HepG2 (cell line): ENCODE results near the gene C20orf204. TPM values are rescaled to one million over a fixed set of nuclear protein-coding genes. Genes with fewer than 3 reads are reported as not detected.

Experiments
- ATAC-seq: fragments of 200-7000 bp; cut with Tn5 transposase; 3 replicates; pipeline ENCODE4 v1.9.1; 2020; ENCODE audit warnings: mild to moderate bottlenecking, moderate library complexity
- BruUV-seq: library from RNA; stranded (reverse); fragments of 400-500 nt; replicated peaks from 2 replicates; lab custom pipeline; 2021; lab: Mats Ljungman, UMichigan
- CTCF ChIA-PET: fragments of 300-600 bp; formaldehyde crosslinking; extraction: SDS; loops from one replicate; lab custom pipeline; 2021; ENCODE audit warnings: low total read pairs, inconsistent platforms, low intra/inter-chr PET ratio; lab: Yijun Ruan, JAX
- POLR2A ChIA-PET: fragments of 350-600 bp; sonication (Branson Sonifier 250); formaldehyde crosslinking; loops from one replicate; lab custom pipeline; 2020; ENCODE audit warnings: antibody characterized with exemption, inconsistent platforms; lab: Yijun Ruan, JAX
- DNase-seq: peaks from one replicate; pipeline ENCODE4 v3.0.0-alpha.2; 2015; ENCODE audit warnings: low spot score
- FAIRE-seq: peaks from 3 replicates; lab custom pipeline; 2011; peaks lifted over from hg19 to GRCh38; lab: Jason Lieb, UNC
- H2AFZ ChIP-seq: one replicate; pipeline ENCODE4 v1.6.1; 2011; ENCODE audit warnings: low read length, inconsistent platforms
- H3K27ac ChIP-seq: fragments of 300-600 bp; 3 replicates; pipeline ENCODE4 v1.8.0; 2011; ENCODE audit warnings: mixed run types, mild to moderate bottlenecking, mixed read lengths, low read length, inconsistent platforms; ENCODE audit not compliant: insufficient read depth; ENCODE audit errors: extremely low read length
- H3K27me3 ChIP-seq, 2 experiments: fragments of 200-600 bp in 1 of 2; 2 replicates in 1 of 2; 3 replicates in 1 of 2; pipeline versions ENCODE4 v1.6.0 to v1.8.0; 2011; ENCODE audit warnings: low read length in 2 of 2, mild to moderate bottlenecking in 2 of 2, moderate library complexity in 2 of 2, inconsistent platforms in 1 of 2; ENCODE audit not compliant: insufficient read depth in 2 of 2, control insufficient read depth in 1 of 2
- H3K36me3 ChIP-seq, 2 experiments: fragments of 200-600 bp in 1 of 2; replicated peaks in 1 of 2; 2 replicates in 1 of 2; 3 replicates in 1 of 2; pipeline versions ENCODE4 v1.5.1 to v1.8.0; 2011; ENCODE audit warnings: low read length in 2 of 2, inconsistent platforms in 1 of 2; ENCODE audit not compliant: insufficient read depth in 2 of 2, control insufficient read depth in 1 of 2
- H3K4me1 ChIP-seq: 2 replicates; pipeline ENCODE4 v1.5.1; 2012; ENCODE audit warnings: low read length, inconsistent platforms; ENCODE audit not compliant: insufficient read depth
- H3K4me2 ChIP-seq: 2 replicates; pipeline ENCODE4 v1.6.0; 2011; ENCODE audit warnings: low read depth, low read length, inconsistent platforms
- H3K4me3 ChIP-seq, 3 experiments: fragments of 200-600 bp in 1 of 3; sonication (generic), shearing (Covaris generic) in 1 of 3; replicated peaks in 1 of 3; 2 replicates each; pipeline ENCODE4 v1.5.1; 2011 to 2016; ENCODE audit warnings: low read length in 3 of 3, inconsistent platforms in 2 of 3, low read depth in 2 of 3, mild to moderate bottlenecking in 2 of 3, control low read depth in 1 of 3, mixed read lengths in 1 of 3; ENCODE audit not compliant: insufficient read depth in 1 of 3
- H3K79me2 ChIP-seq: one replicate; pipeline ENCODE4 v1.6.1; 2011; ENCODE audit warnings: low read length, inconsistent platforms; ENCODE audit not compliant: insufficient read depth
- H3K9ac ChIP-seq: 2 replicates; pipeline ENCODE4 v1.6.0; 2011; ENCODE audit warnings: mild to moderate bottlenecking, low read depth, low read length, inconsistent platforms; ENCODE audit not compliant: insufficient read depth
- H3K9me3 ChIP-seq: 2 replicates; pipeline ENCODE4 v1.5.1; 2012; ENCODE audit warnings: mild to moderate bottlenecking, low read length
- H4K20me1 ChIP-seq: 2 replicates; pipeline ENCODE4 v1.6.0; 2011; ENCODE audit warnings: inconsistent platforms, mild to moderate bottlenecking, low read length, moderate library complexity; ENCODE audit not compliant: insufficient read depth
- ATF4 ChIP-seq, 2 experiments: fragments of 450-650 bp in 1 of 2; sonication (generic) in 1 of 2; formaldehyde crosslinking; IDR thresholded peaks; 2 replicates each; pipeline versions ENCODE4 v1.5.0 to v1.8.0; 2020 to 2022; ENCODE audit warnings: mild to moderate bottlenecking in 1 of 2, missing genetic modification reagents in 1 of 2
- HMGA1 ChIP-seq: sonication (generic); formaldehyde crosslinking; conservative IDR thresholded peaks from 2 replicates; pipeline ENCODE4 v1.4.0; 2020; ENCODE audit warnings: missing genetic modification reagents
- HNRNPUL1 ChIP-seq: fragments of 200-400 bp; formaldehyde crosslinking; IDR thresholded peaks from 2 replicates; pipeline ENCODE4 v1.6.1; 2017; ENCODE audit warnings: low read depth, mild to moderate bottlenecking, low read length, moderate library complexity
- KDM5A ChIP-seq: fragments of 200-600 bp; sonication (generic); IDR thresholded peaks from 2 replicates; pipeline ENCODE4 v1.7.0; 2018; ENCODE audit warnings: antibody characterized with exemption, mild to moderate bottlenecking, low read length, borderline replicate concordance
- MXD3 ChIP-seq: IDR thresholded peaks from 2 replicates; pipeline ENCODE4 v1.6.1; 2016; ENCODE audit warnings: mild to moderate bottlenecking, missing biosample characterization, missing genetic modification reagents
- RORA ChIP-seq: sonication (generic); formaldehyde crosslinking; IDR thresholded peaks from 2 replicates; pipeline ENCODE4 v1.5.0; 2020; ENCODE audit warnings: mild to moderate bottlenecking, missing genetic modification reagents, moderate library complexity
- SALL2 ChIP-seq: sonication (generic); formaldehyde crosslinking; IDR thresholded peaks from 2 replicates; pipeline ENCODE4 v1.8.1; 2023; ENCODE audit warnings: mild to moderate bottlenecking, missing genetic modification reagents, inconsistent platforms
- ZBTB2 ChIP-seq: sonication (generic); formaldehyde crosslinking; IDR thresholded peaks from 2 replicates; pipeline ENCODE4 v1.8.0; 2022; ENCODE audit warnings: low read depth, missing genetic modification reagents
- ZBTB33 ChIP-seq: sonication (generic); formaldehyde crosslinking; IDR thresholded peaks from 2 replicates; pipeline ENCODE4 v1.4.0; 2020; ENCODE audit warnings: missing genetic modification reagents
- ZFP1 ChIP-seq: IDR thresholded peaks from 2 replicates; pipeline ENCODE4 v1.6.1; 2016
- ZFP90 ChIP-seq: sonication (generic); formaldehyde crosslinking; IDR thresholded peaks from 2 replicates; pipeline ENCODE4 v1.8.0; 2022; ENCODE audit warnings: missing genetic modification reagents, mild to moderate bottlenecking, inconsistent platforms, borderline replicate concordance
- ZFX ChIP-seq: sonication (generic); formaldehyde crosslinking; IDR thresholded peaks from 2 replicates; pipeline ENCODE4 v1.4.0; 2020; ENCODE audit warnings: mild to moderate bottlenecking, low read depth, missing genetic modification reagents, moderate library complexity
- ZNF256 ChIP-seq: sonication (generic); formaldehyde crosslinking; conservative IDR thresholded peaks from 2 replicates; pipeline ENCODE4 v1.4.0; 2020; ENCODE audit warnings: missing genetic modification reagents
- ZNF639 ChIP-seq: conservative IDR thresholded peaks from 2 replicates; pipeline ENCODE4 v1.6.1; 2018; ENCODE audit warnings: missing genetic modification reagents
- ZNF773 ChIP-seq: sonication (generic); formaldehyde crosslinking; IDR thresholded peaks from 2 replicates; pipeline ENCODE4 v1.4.0; 2020; ENCODE audit warnings: missing genetic modification reagents, borderline replicate concordance
- WGBS: methylation state at CpG from one replicate; pipeline ENCODE4 v1.1.6; 2017; ENCODE audit warnings: low lambda C conversion rate; 5-methylcytosine and 5-hydroxymethylcytosine counted together
- in situ Hi-C: cut with HindIII; loops from 2 replicates; pipeline ENCODE4 v1.10.0; 2017; ENCODE audit warnings: low pct_unique_long_range_greater_than_20kb; ENCODE audit not compliant: extremely low pct_ligation_motif_present
- intact Hi-C: fragments of 100-400 bp; cut with micrococcal nuclease; formaldehyde crosslinking; loops from one replicate; pipeline ENCODE4 v1.10.0; 2022; ENCODE audit not compliant: unreplicated experiment
- polyA plus RNA-seq, 8 experiments: library from polyadenylated mRNA; depleted of rRNA in 3 of 8; stranded (reverse) in 7 of 8; unstranded in 1 of 8; fragments of >200 nt; fragmentation: Illumina TruSeq in 4 of 8; extraction: Trizol in 4 of 8; gene quantifications; 2 replicates each; pipeline versions ENCODE4 v1.2.1 to v1.2.3, GENCODE V29; 2011 to 2016; ENCODE audit warnings: low read depth in 4 of 8, missing spikeins in 1 of 8, mixed read lengths in 1 of 8; ENCODE audit not compliant: insufficient read depth in 1 of 8
- total RNA-seq, 5 experiments: library from RNA; depleted of rRNA; stranded (reverse); fragments of >200 nt; fragmentation: Illumina TruSeq; extraction: Trizol; gene quantifications; 2 replicates each; pipeline ENCODE4 v1.2.3, GENCODE V29; 2016; ENCODE audit warnings: low read depth in 1 of 5

The C20orf204 gene
- total and polyA plus RNA-seq, 2 of the 13 experiments (the other 11 are each of a cell fraction or from before 2014, with no cell fraction given), result 22.1 to 80.0 TPM

GRCh38 chr20:64049878-64050260 is 13.9 kb downstream of the C20orf204 start (continued):
- TF ChIP-seq ZNF639 (CRISPR knock-in tag), result no peak

GRCh38 chr20:64050261-64051032 is 14.5 kb downstream of the C20orf204 start:
- peaks cover 4% of the 10 kb centered on the region for H3K79me2 ChIP-seq
- intact Hi-C loops, result loop anchor here (1.0 kb wide), 1 partner anchor 26 kb away; no protein-coding TSS in a partner anchor
- H3K4me2 ChIP-seq, result peak overlapping the region; percentile 98
- H3K9ac ChIP-seq, result peak overlapping the region; percentile 79
- POLR2A ChIA-PET, result interaction anchor here (0.6 to 9.4 kb wide), 14 partner anchors 8 to 392 kb away, joined by 3 to 252 read pairs (median 4); partner anchors contain the start of genes C20orf204, OPRL1, PRPF6 and RGS19
- BruUV-seq, result no TSS peak
- H3K27me3 ChIP-seq, result no peaks in the 10 kb centered on the region; a peak in 1 of 5 replicates
- 10% methylated on average over 20 of the region's 23 CpGs for WGBS
- H2AFZ ChIP-seq, result no peak overlapping the region
- in situ Hi-C loops, result no loop called here
- no peaks in the 10 kb centered on the region for H3K9me3 ChIP-seq
- ATAC-seq, result peak; percentile 45
- CTCF ChIA-PET, result no interaction called here
- peak overlapping the region; percentile 65 to 88 (median 77) for H3K4me3 ChIP-seq
- no peaks in the 10 kb centered on the region for H4K20me1 ChIP-seq
- H3K27ac ChIP-seq, result peak overlapping the region; percentile 68
- peak; percentile 79 for DNase-seq
- no peaks in the 10 kb centered on the region for H3K36me3 ChIP-seq
- peak; percentile 67 for FAIRE-seq
- H3K4me1 ChIP-seq, result peaks cover 69% of the 10 kb centered on the region
- no peak for TF ChIP-seq HNRNPUL1
- TF ChIP-seq ZFP1 (CRISPR knock-in tag), result no peak
- TF ChIP-seq ZBTB2 (CRISPR knock-in tag), result no peak
- no peak for TF ChIP-seq HMGA1 (CRISPR knock-in tag)
- 0 out of 2 replicates have a peak, but pooled peaks have one; percentile 5 for TF ChIP-seq MXD3
- peak; percentile 54 for TF ChIP-seq ZNF256
- TF ChIP-seq RORA, result no peak
- TF ChIP-seq ZNF773, result 0 out of 2 replicates have a peak, but pooled peaks have one; percentile 51
- TF ChIP-seq ZBTB33, result no peak
- no peak for TF ChIP-seq KDM5A
- no peak for TF ChIP-seq ATF4 (CRISPR knock-in tag; IDR thresholded peaks at IDR 0.05)
- peak; percentile 52 for TF ChIP-seq ZFP90 (CRISPR knock-in tag)
- TF ChIP-seq ZFX (CRISPR knock-in tag), result peak; percentile 97
- TF ChIP-seq SALL2 (CRISPR knock-in tag), result peak; percentile 91; the same call in 1 of the 2 replicates
